NCI-H446 (cell line): ENCODE measurements around the gene DCHS2.

ENCODE experiments used
- DNase-seq, 2 experiments: peaks; one replicate each; lab custom pipeline; 2025; lab: John Stamatoyannopoulos, UW

Gene DCHS2

DNA sequence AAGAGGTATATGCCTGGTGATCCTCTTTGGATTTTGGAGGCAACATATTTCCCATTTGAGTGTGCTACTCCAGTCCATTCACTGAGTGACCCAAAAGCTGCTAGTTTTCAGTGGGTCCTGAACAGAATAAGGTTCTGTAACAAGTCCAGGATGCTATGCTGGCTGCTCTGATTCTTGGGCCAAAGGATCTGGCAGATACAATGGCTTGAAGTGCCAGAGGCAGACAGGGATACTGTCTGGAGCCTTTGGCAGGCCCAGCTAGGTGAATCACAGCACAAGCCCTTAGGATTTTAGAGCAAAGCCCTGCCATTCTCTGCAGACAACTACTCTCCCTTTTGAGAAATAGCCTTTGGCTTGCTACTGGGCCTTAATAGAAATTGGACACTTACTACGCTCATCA is 40.6 kb downstream of the DCHS2 start:
- no peak for DNase-seq

DNA sequence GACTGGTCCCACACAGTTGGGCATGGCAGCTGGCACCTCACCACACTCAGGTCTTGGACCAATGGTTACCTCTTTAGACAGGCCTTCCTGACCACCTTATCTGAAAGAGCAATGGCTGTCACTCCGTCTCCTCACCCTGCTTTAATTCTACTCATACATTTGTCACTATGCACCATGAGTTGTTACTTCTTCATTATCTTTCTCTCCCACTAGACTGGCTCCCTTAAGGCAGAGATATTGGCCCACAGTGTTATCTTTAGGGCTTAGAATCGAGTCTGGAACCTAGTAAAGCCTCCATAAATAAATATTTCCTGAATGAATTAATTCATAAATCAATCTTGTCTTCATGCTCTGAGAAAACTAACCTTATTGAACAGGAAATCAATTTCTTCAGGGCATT is 46.6 kb downstream of the DCHS2 start:
- no peak for DNase-seq

- no peak for DNase-seq
Observed at GRCh38 chr4:154441982-154442381, 49.6 kb downstream of the DCHS2 start.

- DNase-seq, result no peak
Observed at GRCh38 chr4:154441124-154441523, 50.5 kb downstream of the DCHS2 start.

DNA sequence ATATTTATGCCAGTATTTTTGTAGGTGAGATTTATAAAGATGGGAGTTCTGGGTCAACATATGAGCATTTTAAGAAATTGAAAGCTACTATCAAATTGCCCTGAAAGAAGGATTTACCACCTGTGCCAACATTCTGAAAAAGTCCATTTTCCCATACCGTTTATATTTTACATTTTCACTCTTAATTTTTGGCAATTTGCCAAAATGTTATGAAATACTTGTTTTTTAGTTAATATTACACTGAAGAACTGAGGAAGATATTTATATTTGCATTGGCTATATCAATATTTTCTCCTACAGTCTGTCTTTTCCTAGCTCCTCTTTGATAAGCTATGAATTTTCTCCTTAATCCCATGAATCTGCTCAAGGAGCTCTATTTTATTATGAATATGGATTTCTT is 52.4 kb downstream of the DCHS2 start:
- DNase-seq, result no peak

- DNase-seq, result no peak
Observed at GRCh38 chr4:154435895-154436294, 55.7 kb downstream of the DCHS2 start.

GRCh38 chr4:154433543-154433942 is 58.1 kb downstream of the DCHS2 start:
- DNase-seq, result no peak

GRCh38 chr4:154429176-154429575 is 62.4 kb downstream of the DCHS2 start:
- no peak for DNase-seq

GRCh38 chr4:154427149-154427548 is 64.5 kb downstream of the DCHS2 start:
- no peak for DNase-seq

GRCh38 chr4:154425514-154425913 is 66.1 kb downstream of the DCHS2 start:
- no peak for DNase-seq

GRCh38 chr4:154424810-154425484 is 66.7 kb downstream of the DCHS2 start:
- DNase-seq, result no peak

DNA sequence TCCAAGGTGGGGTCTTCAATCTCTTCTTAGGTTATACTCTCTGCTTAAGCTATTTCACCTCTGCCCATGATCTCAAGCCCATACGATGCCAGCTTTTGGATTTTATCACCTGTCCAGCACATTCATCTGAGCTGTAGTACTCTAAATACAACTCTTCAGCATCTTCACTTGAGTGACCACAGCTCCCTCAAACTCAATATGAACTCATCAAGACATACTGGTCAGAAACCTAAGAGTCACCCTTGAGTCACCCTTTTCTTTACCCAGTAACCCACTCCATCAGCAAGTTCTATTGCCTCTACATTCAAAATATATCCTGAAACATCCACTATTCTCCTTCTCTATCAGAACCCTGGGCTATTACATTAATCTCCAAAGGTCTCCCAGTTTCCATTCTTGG is 69.4 kb downstream of the DCHS2 start:
- no peak for DNase-seq

DNA sequence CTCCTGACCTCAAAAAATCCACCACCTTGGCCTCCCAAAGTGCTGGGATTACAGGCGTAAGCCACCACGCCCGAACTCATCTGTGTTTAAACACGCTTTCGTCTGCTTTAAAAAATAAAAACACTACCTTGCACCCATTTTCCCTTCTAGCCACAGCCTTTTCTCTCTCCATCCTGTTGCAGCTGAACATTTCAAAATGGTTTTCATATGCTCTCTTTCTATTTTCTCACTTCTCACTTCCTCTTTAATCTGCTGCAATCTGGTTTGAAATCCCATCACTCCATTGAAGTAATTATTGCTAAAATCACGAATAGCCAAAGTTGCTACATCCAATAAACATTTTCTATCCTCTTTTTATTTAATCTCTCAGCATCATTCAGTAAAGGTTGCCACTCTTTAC is 70.0 kb downstream of the DCHS2 start:
- no peak for DNase-seq

GRCh38 chr4:154417373-154417673 is 74.3 kb downstream of the DCHS2 start:
- no peak for DNase-seq

GRCh38 chr4:154416190-154416547 is 75.4 kb downstream of the DCHS2 start:
- no peak for DNase-seq

DNA sequence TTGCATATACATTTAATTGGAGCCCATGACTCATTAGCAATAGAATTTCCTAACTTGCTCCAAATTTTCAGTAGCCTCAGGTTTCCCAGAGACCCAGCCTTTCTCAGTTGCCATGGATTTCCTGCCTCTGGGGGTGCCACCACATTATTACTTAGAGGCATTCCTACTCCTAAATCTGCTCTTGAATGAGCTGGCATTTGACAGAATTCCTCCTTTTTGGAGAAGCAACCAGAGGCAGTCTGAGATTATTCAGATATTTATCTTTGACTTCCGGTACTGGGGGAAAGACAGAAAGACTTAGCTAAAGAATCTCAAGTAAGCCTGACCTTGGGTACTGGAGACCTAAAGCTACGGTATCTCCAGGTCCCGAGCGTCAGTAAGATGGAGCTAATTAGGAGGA is 76.3 kb downstream of the DCHS2 start:
- DNase-seq, result no peak

DNA sequence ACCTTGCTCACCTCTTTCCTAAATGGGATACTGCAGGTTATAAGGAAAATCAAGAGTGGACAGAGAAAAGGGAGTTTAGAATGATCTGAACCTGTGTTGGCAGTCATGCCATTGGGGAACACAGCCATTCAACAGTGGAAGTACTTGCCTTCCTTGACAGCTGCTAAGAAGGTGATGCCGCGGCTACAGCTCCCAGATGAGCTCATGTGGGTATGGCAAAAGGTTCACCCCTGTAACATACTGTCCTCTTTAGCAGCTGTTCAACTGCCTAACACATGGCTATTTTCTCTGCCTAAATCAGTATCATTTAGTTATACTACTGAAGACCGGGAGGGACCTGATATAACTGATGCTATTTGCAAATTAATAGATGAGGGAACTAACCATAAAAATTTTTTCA is 76.8 kb downstream of the DCHS2 start:
- DNase-seq, result no peak

- no peak for DNase-seq
Observed at GRCh38 chr4:154414371-154414770, 77.2 kb downstream of the DCHS2 start.

DNA sequence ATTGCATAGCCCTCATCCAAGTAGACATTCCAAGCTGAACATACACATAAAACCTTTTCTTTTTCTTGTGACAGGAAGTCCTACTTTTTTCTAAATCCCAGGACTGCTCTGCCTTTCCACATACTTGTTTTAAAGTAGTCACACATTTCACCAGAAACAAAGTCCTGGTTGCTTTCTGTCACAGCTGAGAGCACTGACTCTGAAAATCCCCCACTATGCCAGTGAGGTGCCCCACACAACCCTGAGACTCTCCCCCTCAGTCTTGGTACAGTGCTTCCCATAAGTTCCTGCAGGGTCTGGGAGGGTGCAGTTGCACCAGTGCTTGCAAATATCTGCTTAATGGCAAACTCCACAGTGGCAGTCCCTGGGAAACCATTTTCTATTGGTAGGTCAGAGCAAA is 84.2 kb downstream of the DCHS2 start:
- DNase-seq, result no peak

- DNase-seq, result no peak
Observed at GRCh38 chr4:154406018-154406795, 85.4 kb downstream of the DCHS2 start.

GRCh38 chr4:154399259-154399974 is 92.2 kb downstream of the DCHS2 start:
- DNase-seq, result no peak

- no peak for DNase-seq
Observed at GRCh38 chr4:154390324-154390723, 101.3 kb downstream of the DCHS2 start.

- no peak for DNase-seq
Observed at GRCh38 chr4:154389148-154389547, 102.5 kb downstream of the DCHS2 start.
